Hepatocyte (in vitro differentiated cells): Measurements from ENCODE around the gene SCGN.

ENCODE experiments used
- EZH2 ChIP-seq: fragments of 200-600 bp; sonication (generic); IDR thresholded peaks from 2 replicates; pipeline ENCODE4 v1.6.1; 2016; ENCODE audit warnings: antibody characterized with exemption, mild to moderate bottlenecking, borderline replicate concordance
- EZH2phosphoT487 ChIP-seq: fragments of 200-600 bp; sonication (generic); IDR thresholded peaks from one replicate; pipeline ENCODE4 v1.6.1; 2018; ENCODE audit warnings: antibody characterized with exemption, mild to moderate bottlenecking, low read depth, moderate library complexity; ENCODE audit not compliant: unreplicated experiment, severe bottlenecking
- TF ChIP-seq, protein P1 (sequence below): fragments of 200-600 bp; sonication (generic); IDR thresholded peaks from 2 replicates; pipeline ENCODE4 v1.5.1; 2016; ENCODE audit warnings: antibody characterized with exemption, mild to moderate bottlenecking; ENCODE audit not compliant: poor library complexity

DNA sequence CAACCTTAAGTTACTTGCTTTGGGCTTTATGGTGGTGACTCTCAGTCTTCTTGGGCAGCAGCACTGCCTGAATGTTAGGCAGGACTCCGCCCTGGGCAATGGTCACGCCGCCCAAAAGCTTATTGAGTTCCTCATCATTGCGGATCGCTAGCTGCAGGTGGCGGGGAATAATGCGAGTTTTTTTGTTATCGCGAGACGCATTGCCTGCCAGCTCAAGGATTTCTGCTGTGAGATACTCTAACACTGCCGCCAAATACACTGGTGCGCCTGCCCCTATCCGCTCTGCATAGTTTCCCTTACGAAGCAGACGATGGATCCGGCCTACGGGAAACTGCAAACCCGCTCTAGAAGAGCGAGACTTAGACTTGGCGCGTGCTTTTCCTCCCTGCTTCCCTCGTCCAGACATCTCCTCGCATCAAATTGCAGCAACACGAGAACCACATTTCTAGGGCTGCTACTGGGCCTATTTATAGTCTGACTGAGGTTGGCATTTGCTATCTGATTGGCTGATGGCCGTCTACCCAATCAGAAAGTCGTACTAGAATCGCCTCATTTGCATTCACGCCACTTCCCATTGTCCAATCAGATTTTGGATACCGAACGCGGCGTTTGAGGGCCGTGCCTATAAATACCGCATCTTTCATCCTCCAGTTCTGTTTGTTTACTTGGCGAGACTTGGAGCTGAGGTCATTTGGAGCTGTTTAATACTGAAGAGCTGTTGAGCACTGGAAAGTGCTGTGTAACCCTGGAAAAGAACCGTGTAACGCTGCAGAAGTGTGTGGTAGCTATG is 74.3 kb downstream of the SCGN start:
- TF ChIP-seq, protein P1, sequence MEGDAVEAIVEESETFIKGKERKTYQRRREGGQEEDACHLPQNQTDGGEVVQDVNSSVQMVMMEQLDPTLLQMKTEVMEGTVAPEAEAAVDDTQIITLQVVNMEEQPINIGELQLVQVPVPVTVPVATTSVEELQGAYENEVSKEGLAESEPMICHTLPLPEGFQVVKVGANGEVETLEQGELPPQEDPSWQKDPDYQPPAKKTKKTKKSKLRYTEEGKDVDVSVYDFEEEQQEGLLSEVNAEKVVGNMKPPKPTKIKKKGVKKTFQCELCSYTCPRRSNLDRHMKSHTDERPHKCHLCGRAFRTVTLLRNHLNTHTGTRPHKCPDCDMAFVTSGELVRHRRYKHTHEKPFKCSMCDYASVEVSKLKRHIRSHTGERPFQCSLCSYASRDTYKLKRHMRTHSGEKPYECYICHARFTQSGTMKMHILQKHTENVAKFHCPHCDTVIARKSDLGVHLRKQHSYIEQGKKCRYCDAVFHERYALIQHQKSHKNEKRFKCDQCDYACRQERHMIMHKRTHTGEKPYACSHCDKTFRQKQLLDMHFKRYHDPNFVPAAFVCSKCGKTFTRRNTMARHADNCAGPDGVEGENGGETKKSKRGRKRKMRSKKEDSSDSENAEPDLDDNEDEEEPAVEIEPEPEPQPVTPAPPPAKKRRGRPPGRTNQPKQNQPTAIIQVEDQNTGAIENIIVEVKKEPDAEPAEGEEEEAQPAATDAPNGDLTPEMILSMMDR, result no peak
- no peak for TF ChIP-seq EZH2
- TF ChIP-seq EZH2phosphoT487, result no peak
